PC-9 (cell line): ENCODE measurements around the gene NSF. TPM values are rescaled to one million over a fixed set of nuclear protein-coding genes. Genes with fewer than 3 reads are reported as not detected.
A peak's percentile ranks its signal among the peaks of the same experiment; 100 is the strongest.

ENCODE experiments used
- BruUV-seq: library from RNA; stranded (reverse); fragments of 400-500 nt; replicated peaks from 2 replicates; lab custom pipeline; 2021; lab: Mats Ljungman, UMichigan
- CTCF ChIA-PET: fragments of 300-600 bp; sonication (Branson Sonifier 250); formaldehyde crosslinking; loops from one replicate; lab custom pipeline; 2022; ENCODE audit warnings: antibody characterized with exemption; lab: Charles Lee
- POLR2A ChIA-PET: fragments of 300-600 bp; sonication (Branson Sonifier 250); formaldehyde crosslinking; loops from one replicate; lab custom pipeline; 2022; ENCODE audit warnings: antibody characterized with exemption; ENCODE audit not compliant: unreplicated experiment; lab: Charles Lee
- DNase-seq, 2 experiments: peaks; one replicate each; pipeline versions ENCODE4 v3.0.0 to v3.0.0-alpha.2; 2015 to 2022; ENCODE audit warnings: mixed read lengths in 1 of 2
- H2AFZ ChIP-seq: fragments of 200-600 bp; sonication (generic); 2 replicates; pipeline ENCODE4 v1.8.1; 2017; ENCODE audit warnings: antibody characterized with exemption
- H3F3A ChIP-seq: fragments of 200-600 bp; sonication (generic); 2 replicates; pipeline ENCODE4 v1.8.1; 2017; ENCODE audit warnings: antibody characterized with exemption, mild to moderate bottlenecking, low read depth; ENCODE audit not compliant: insufficient read depth
- H3K27ac ChIP-seq: fragments of 200-600 bp; sonication (generic); 2 replicates; pipeline ENCODE4 v1.6.1; 2016; ENCODE audit warnings: mixed run types
- H3K27me3 ChIP-seq: fragments of 200-600 bp; sonication (generic); 2 replicates; pipeline ENCODE4 v1.6.1; 2016; ENCODE audit warnings: low read depth, mixed run types; ENCODE audit not compliant: insufficient read depth
- H3K36me3 ChIP-seq: fragments of 200-600 bp; sonication (generic); 2 replicates; pipeline ENCODE4 v1.6.1; 2016; ENCODE audit warnings: low read depth, mixed run types
- H3K4me1 ChIP-seq: fragments of 200-600 bp; sonication (generic); replicated peaks from 2 replicates; pipeline ENCODE4 v1.6.1; 2016; ENCODE audit warnings: mixed run types; ENCODE audit not compliant: insufficient read depth
- H3K4me2 ChIP-seq: fragments of 200-600 bp; sonication (generic); 2 replicates; pipeline ENCODE4 v1.6.1; 2017; ENCODE audit warnings: mixed run types
- H3K4me3 ChIP-seq: fragments of 200-600 bp; sonication (generic); 2 replicates; pipeline ENCODE4 v1.6.1; 2016; ENCODE audit warnings: mixed run types
- H3K79me2 ChIP-seq: fragments of 200-600 bp; sonication (generic); 2 replicates; pipeline ENCODE4 v1.6.1; 2017; ENCODE audit warnings: low read depth, mixed run types
- H3K9me2 ChIP-seq: fragments of 200-600 bp; sonication (generic); 2 replicates; pipeline ENCODE4 v1.8.1; 2017; ENCODE audit warnings: mild to moderate bottlenecking; ENCODE audit not compliant: insufficient read depth
- H3K9me3 ChIP-seq: fragments of 200-600 bp; sonication (generic); 2 replicates; pipeline ENCODE4 v1.8.1; 2016; ENCODE audit warnings: low read depth; ENCODE audit not compliant: insufficient read depth
- H4K20me1 ChIP-seq: fragments of 200-600 bp; sonication (generic); 2 replicates; pipeline ENCODE4 v1.8.1; 2017; ENCODE audit not compliant: insufficient read depth
- CTCF ChIP-seq: fragments of 200-600 bp; sonication (generic); conservative IDR thresholded peaks from 2 replicates; pipeline ENCODE4 v1.6.1; 2017; ENCODE audit warnings: mixed run types, antibody characterized with exemption, mild to moderate bottlenecking, moderate library complexity
- EZH2 ChIP-seq: fragments of 200-600 bp; sonication (generic); IDR thresholded peaks from 2 replicates; pipeline ENCODE4 v1.8.0; 2017; ENCODE audit warnings: antibody characterized with exemption, low read depth
- intact Hi-C: fragments of 100-400 bp; cut with micrococcal nuclease; formaldehyde crosslinking; loops from one replicate; pipeline ENCODE4 v1.10.0; 2022; ENCODE audit not compliant: unreplicated experiment
- total RNA-seq: library from RNA; stranded (reverse); gene quantifications from 2 replicates; pipeline ENCODE4 v1.2.3, GENCODE V29; 2021

NSF gene
- total RNA-seq, 1 experiment from 2014 or later, result 40.0 TPM

DNA sequence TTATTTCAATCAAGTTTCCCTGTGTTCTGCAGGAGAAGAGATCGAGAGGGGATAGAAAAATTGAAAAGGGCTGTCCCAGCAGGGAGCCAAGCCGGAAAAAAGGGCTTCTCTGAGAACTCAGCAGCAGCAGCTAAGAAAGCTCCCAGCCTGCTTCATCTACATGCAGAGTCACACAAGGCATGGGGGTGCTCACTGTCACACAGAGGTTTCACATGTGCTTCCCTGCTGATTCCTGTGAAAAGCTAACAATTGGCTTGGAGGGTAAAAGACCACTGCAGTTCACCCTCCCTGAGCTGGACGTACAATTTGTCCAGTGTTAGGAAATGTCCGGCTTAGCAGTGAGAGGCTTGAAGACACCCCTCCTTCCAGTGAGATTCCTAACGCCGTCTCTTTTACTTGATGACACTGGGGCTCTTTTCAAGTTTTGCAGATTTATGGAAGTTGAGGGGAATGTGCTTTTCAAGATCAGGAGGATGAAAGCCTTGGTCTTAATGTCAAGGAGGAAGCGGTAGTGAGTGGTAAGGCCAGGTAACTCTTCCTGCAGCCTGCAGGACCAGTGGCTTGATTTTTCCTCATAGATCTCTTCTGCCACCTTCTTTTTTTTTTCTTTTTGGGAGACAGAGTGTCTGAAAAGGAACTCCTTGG, 142.4 kb downstream of the NSF start:
- TF ChIP-seq CTCF (no peak), EZH2 (no peak)
- Histone ChIP-seq H3K27me3 (no peaks in the 10 kb centered on the region), H3K27ac (no peak overlapping the region), H2AFZ (no peak overlapping the region), H3K4me1 (peaks cover 12% of the 10 kb centered on the region), H3K36me3 (no peaks in the 10 kb centered on the region), H3K9me3 (no peaks in the 10 kb centered on the region), H3F3A (peaks cover 12% of the 10 kb centered on the region; the same call in 1 of the 2 replicates), H3K79me2 (no peaks in the 10 kb centered on the region), H3K4me2 (no peak overlapping the region), H4K20me1 (no peaks in the 10 kb centered on the region), H3K4me3 (no peak overlapping the region), H3K9me2 (no peaks in the 10 kb centered on the region)
- CTCF ChIA-PET, result no interaction called here
- no TSS peak for BruUV-seq
- no peak for DNase-seq
- POLR2A ChIA-PET, result no interaction called here
- intact Hi-C loops, result no loop called here

DNA sequence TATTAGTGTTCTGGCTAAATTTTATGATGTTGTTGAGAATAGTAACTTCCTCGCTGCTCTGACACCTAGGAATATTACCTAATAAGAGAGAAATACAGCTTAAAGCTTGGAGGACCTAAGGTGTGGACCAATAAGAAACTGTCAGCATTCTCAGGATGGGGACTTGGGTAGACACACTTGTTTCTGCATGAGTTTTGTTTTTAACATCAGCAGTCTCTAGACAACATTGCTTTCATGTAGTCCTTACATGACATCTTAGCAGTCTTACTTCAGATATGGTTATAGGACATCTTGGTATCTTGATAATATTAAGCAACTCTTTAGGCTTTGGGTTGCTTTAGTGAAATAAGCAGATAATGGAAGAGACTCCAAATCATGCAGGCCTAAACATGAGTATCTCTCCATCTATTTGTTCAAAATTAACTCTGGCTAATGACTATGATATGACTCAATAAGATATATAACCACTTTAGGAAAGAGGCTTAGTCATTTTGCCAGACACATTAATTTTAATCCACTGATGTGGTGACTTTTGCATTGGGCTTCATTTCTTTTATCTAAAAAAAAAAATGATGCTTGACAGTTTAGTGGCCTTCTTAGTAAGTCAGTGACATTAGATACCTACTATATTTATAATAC, 143.5 kb downstream of the NSF start:
- Histone ChIP-seq H3K27me3 (no peaks in the 10 kb centered on the region), H3K4me1 (peaks cover 10% of the 10 kb centered on the region; the same call in 1 of the 2 replicates), H3K4me3 (no peak overlapping the region), H4K20me1 (no peaks in the 10 kb centered on the region), H3K9me2 (no peaks in the 10 kb centered on the region), H3K9me3 (no peaks in the 10 kb centered on the region), H3K4me2 (no peak overlapping the region), H3K79me2 (no peaks in the 10 kb centered on the region), H3F3A (peaks cover 12% of the 10 kb centered on the region; the same call in 1 of the 2 replicates), H3K27ac (no peak overlapping the region), H3K36me3 (no peaks in the 10 kb centered on the region), H2AFZ (no peak overlapping the region)
- CTCF ChIA-PET, result no interaction called here
- POLR2A ChIA-PET, result no interaction called here
- DNase-seq, result peak in 1 of 2 experiments; percentile 36
- intact Hi-C loops, result no loop called here
- no TSS peak for BruUV-seq
- no peak for TF ChIP-seq EZH2
- no peak for TF ChIP-seq CTCF

DNA sequence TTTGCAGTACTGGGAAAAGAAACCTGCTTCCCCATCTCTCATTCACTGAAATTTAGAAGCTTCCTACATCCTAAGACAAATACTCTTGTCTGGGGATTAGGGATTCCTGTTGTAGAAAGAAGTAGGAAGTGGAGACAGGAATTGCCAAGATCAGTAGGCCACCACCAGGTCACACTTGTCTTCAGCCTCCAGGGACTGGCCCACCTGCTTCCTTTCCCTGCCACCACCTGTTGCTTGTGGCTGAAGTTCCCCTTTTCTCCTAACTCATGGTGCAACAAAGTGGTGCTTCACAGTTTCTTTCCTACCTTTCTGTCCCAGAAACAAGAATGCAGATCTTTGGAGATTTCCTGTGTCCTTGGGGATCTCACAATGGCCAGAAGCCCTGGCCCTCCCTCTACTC, 145.6 kb downstream of the NSF start:
- no peak for TF ChIP-seq EZH2
- no peak for TF ChIP-seq CTCF
- Histone ChIP-seq H3K4me3 (no peak overlapping the region), H3K27me3 (no peaks in the 10 kb centered on the region), H3K79me2 (no peaks in the 10 kb centered on the region), H3K4me1 (peaks cover 10% of the 10 kb centered on the region), H3K9me2 (no peaks in the 10 kb centered on the region), H3K27ac (no peak overlapping the region), H3K36me3 (no peaks in the 10 kb centered on the region), H2AFZ (no peak overlapping the region), H4K20me1 (no peaks in the 10 kb centered on the region), H3F3A (peaks cover 13% of the 10 kb centered on the region; the same call in 1 of the 2 replicates), H3K4me2 (no peak overlapping the region), H3K9me3 (no peaks in the 10 kb centered on the region)
- CTCF ChIA-PET, result no interaction called here
- DNase-seq, result peak in 1 of 2 experiments; percentile 18
- intact Hi-C loops, result no loop called here
- no TSS peak for BruUV-seq
- POLR2A ChIA-PET, result no interaction called here
